CD14-positive monocyte (primary cell): ENCODE results near the gene SPC24. TPM values are rescaled to one million over a fixed set of nuclear protein-coding genes. Genes with fewer than 3 reads are reported as not detected.

Experiments used
- DNase-seq, 3 donors: peaks; one replicate each; pipeline ENCODE4 v3.0.0-alpha.2; 2011 to 2022
- H2AFZ ChIP-seq: 2 replicates; pipeline ENCODE4 v1.6.0; 2012; ENCODE audit warnings: mild to moderate bottlenecking, low read depth, low read length, inconsistent platforms; ENCODE audit not compliant: insufficient read depth, poor library complexity, severe bottlenecking
- H3K27ac ChIP-seq, 2 donors: 1 replicate in 1 of 2; 2 replicates in 1 of 2; pipeline ENCODE4 v1.5.1; 2012 to 2013; ENCODE audit warnings: low read length in 2 of 2, control low read depth in 1 of 2, inconsistent platforms in 1 of 2, low read depth in 1 of 2, mild to moderate bottlenecking in 1 of 2
- H3K27me3 ChIP-seq, 2 donors: one replicate each; pipeline versions ENCODE4 v1.6.0 to v1.6.1; 2011 to 2013; ENCODE audit warnings: low read length in 2 of 2; ENCODE audit not compliant: control insufficient read depth in 2 of 2, insufficient read depth in 2 of 2
- H3K36me3 ChIP-seq, 2 donors: replicated peaks in 1 of 2; 1 replicate in 1 of 2; 2 replicates in 1 of 2; pipeline versions ENCODE4 v1.5.1 to v1.6.1; 2012 to 2013; ENCODE audit warnings: low read length in 2 of 2, control low read depth in 1 of 2, inconsistent platforms in 1 of 2, mild to moderate bottlenecking in 1 of 2; ENCODE audit not compliant: insufficient read depth in 2 of 2, control insufficient read depth in 1 of 2
- H3K4me1 ChIP-seq, 2 donors: 1 replicate in 1 of 2; 2 replicates in 1 of 2; pipeline versions ENCODE4 v1.5.1 to v1.6.1; 2012 to 2013; ENCODE audit warnings: low read length in 2 of 2, control low read depth in 1 of 2, inconsistent platforms in 1 of 2, mild to moderate bottlenecking in 1 of 2, moderate library complexity in 1 of 2; ENCODE audit not compliant: insufficient read depth in 2 of 2, control insufficient read depth in 1 of 2
- H3K4me2 ChIP-seq: replicated peaks from 2 replicates; pipeline ENCODE3; 2012; ENCODE audit warnings: low read length, moderate library complexity, mild to moderate bottlenecking; ENCODE audit not compliant: poor library complexity, severe bottlenecking; ENCODE audit errors: extremely low read depth
- H3K4me3 ChIP-seq, 3 experiments: fragments of 200-600 bp in 1 of 3; sonication (generic) in 1 of 3; replicated peaks in 1 of 3; 1 replicate in 2 of 3; 2 replicates in 1 of 3; pipeline ENCODE4 v1.5.1; 2011 to 2013; ENCODE audit warnings: low read length in 3 of 3, mild to moderate bottlenecking in 3 of 3, control low read depth in 2 of 3, low read depth in 2 of 3, inconsistent platforms in 1 of 3, moderate library complexity in 1 of 3
- H3K79me2 ChIP-seq: 2 replicates; pipeline ENCODE4 v1.6.0; 2012; ENCODE audit warnings: mild to moderate bottlenecking, control low read depth, inconsistent platforms, low read length, moderate library complexity; ENCODE audit not compliant: insufficient read depth
- H3K9ac ChIP-seq: 2 replicates; pipeline ENCODE4 v1.6.0; 2017; ENCODE audit warnings: low read length, mild to moderate bottlenecking; ENCODE audit not compliant: insufficient read depth, poor library complexity, severe bottlenecking
- H3K9me3 ChIP-seq, 2 donors: replicated peaks in 1 of 2; 1 replicate in 1 of 2; 2 replicates in 1 of 2; pipeline versions ENCODE4 v1.5.1 to v1.6.1; 2012 to 2013; ENCODE audit warnings: low read length in 2 of 2, control low read depth in 1 of 2; ENCODE audit not compliant: control insufficient read depth in 1 of 2, insufficient read depth in 1 of 2
- H4K20me1 ChIP-seq: 2 replicates; pipeline ENCODE4 v1.6.0; 2012; ENCODE audit warnings: mild to moderate bottlenecking, low read length, control low read depth, moderate library complexity; ENCODE audit not compliant: insufficient read depth
- H3K27ac Mint-ChIP-seq, 7 donors: one replicate each; pipeline ENCODE4 v1.8.0; 2020; ENCODE audit warnings: mild to moderate bottlenecking in 7 of 7, mixed read lengths in 7 of 7, moderate library complexity in 6 of 7, inconsistent platforms in 2 of 7
- H3K27me3 Mint-ChIP-seq, 3 donors: one replicate each; pipeline ENCODE4 v1.8.0; 2021 to 2022; ENCODE audit warnings: low read depth in 3 of 3, mild to moderate bottlenecking in 3 of 3, mixed read lengths in 3 of 3, moderate library complexity in 3 of 3, inconsistent platforms in 1 of 3
- H3K36me3 Mint-ChIP-seq, 2 donors: one replicate each; pipeline ENCODE4 v1.8.0; 2020; ENCODE audit warnings: mixed read lengths in 2 of 2, inconsistent platforms in 1 of 2, mild to moderate bottlenecking in 1 of 2
- H3K4me1 Mint-ChIP-seq: one replicate; pipeline ENCODE4 v1.8.0; 2020; ENCODE audit warnings: mild to moderate bottlenecking, mixed read lengths
- H3K4me3 Mint-ChIP-seq, 2 donors: one replicate each; pipeline ENCODE4 v1.8.0; 2020; ENCODE audit warnings: mild to moderate bottlenecking in 2 of 2, mixed read lengths in 2 of 2, moderate library complexity in 1 of 2
- H3K9me3 Mint-ChIP-seq, 7 donors: one replicate each; pipeline ENCODE4 v1.8.0; 2020 to 2022; ENCODE audit warnings: mixed read lengths in 7 of 7, mild to moderate bottlenecking in 6 of 7, moderate library complexity in 6 of 7, inconsistent platforms in 2 of 7
- CTCF ChIP-seq: fragments of 200-600 bp; IDR thresholded peaks from one replicate; pipeline ENCODE4 v1.8.0; 2022; ENCODE audit warnings: antibody characterized with exemption, mild to moderate bottlenecking
- WGBS: methylation state at CpG from one replicate; pipeline ENCODE4 v1.1.5; 2013; ENCODE audit warnings: missing lambda C conversion rate; ENCODE audit not compliant: insufficient coverage; 5-methylcytosine and 5-hydroxymethylcytosine counted together
- intact Hi-C, 2 donors: fragments of 100-400 bp; cut with micrococcal nuclease; formaldehyde crosslinking; loops; one replicate each; pipeline versions ENCODE4 v1.15.0 to v1.15.1; 2023
- polyA plus RNA-seq, 3 donors: library from polyadenylated mRNA; depleted of rRNA in 1 of 3; unstranded in 2 of 3; stranded (reverse) in 1 of 3; fragments of 300-500 nt in 2 of 3; fragments of >200 nt in 1 of 3; fragmentation: Illumina TruSeq in 2 of 3; gene quantifications; 1 replicate in 2 of 3; 2 replicates in 1 of 3; pipeline ENCODE4 v1.2.3, GENCODE V29; 2012 to 2021

SPC24 gene
- polyA plus RNA-seq, 3 donors: 0.27 TPM; not detected in 2

GRCh38 chr19:11100049-11100448 is 55.5 kb downstream of the SPC24 start:
- no peak overlapping the region for H3K4me3 ChIP-seq
- H3K27me3 ChIP-seq: no peaks in the 10 kb centered on the region
- TF ChIP-seq CTCF: no peak
- no peak overlapping the region for H3K27ac ChIP-seq
- intact Hi-C loops: no loop called here
- H3K9me3 ChIP-seq: no peaks in the 10 kb centered on the region
- H3K9me3 Mint-ChIP-seq: peaks cover 0 to 5% (median 0%) of the 10 kb centered on the region in 7 donors
- peaks cover 28% of the 10 kb centered on the region for H3K79me2 ChIP-seq
- H3K36me3 ChIP-seq: peaks cover 19 to 45% of the 10 kb centered on the region in 2 donors
- H4K20me1 ChIP-seq: no peaks in the 10 kb centered on the region
- H3K4me2 ChIP-seq: no peak overlapping the region
- H2AFZ ChIP-seq: no peak overlapping the region
- WGBS: 76% methylated on average over 9 of the region's 12 CpGs
- H3K9ac ChIP-seq: no peak overlapping the region
- H3K27me3 Mint-ChIP-seq: peaks cover 0 to 2% (median 1%) of the 10 kb centered on the region in 3 donors
- H3K36me3 Mint-ChIP-seq: peaks cover 48 to 75% of the 10 kb centered on the region in 2 donors
- H3K4me3 Mint-ChIP-seq: no peak overlapping the region
- H3K4me1 Mint-ChIP-seq: peaks cover 18% of the 10 kb centered on the region
- DNase-seq: no peak
- peak overlapping the region in 2 of 7 donors; percentile 77 to 81 for H3K27ac Mint-ChIP-seq
- peaks cover 19 to 24% of the 10 kb centered on the region in 2 donors for H3K4me1 ChIP-seq

DNA sequence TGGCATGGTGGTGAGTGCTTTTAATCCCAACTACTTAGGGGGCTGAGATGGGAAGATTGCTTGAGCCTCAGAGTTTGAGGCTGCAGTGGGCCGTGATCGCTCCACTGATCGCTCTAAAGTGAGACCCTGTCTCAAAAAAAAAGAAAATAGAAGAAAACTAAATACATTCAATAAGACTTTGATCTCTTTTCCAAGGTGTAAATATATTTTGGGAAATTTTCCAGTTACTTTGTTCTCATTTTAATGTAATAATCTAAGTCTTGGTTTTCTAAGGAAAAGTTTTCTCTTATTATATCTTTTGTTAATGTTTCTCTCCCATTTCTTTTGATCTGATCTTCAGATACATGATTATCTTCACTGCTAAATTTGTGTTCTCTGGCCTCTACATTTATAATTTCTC is 56.7 kb downstream of the SPC24 start:
- no peaks in the 10 kb centered on the region for H4K20me1 ChIP-seq
- Mint-ChIP-seq H3K27ac (no peak overlapping the region), H3K4me1 (peaks cover 28% of the 10 kb centered on the region), H3K27me3 (peaks cover 0 to 2% (median 1%) of the 10 kb centered on the region in 3 donors), H3K9me3 (peaks cover 0 to 5% (median 0%) of the 10 kb centered on the region in 7 donors), H3K4me3 (no peak overlapping the region), H3K36me3 (peaks cover 40 to 73% of the 10 kb centered on the region in 2 donors)
- DNase-seq: no peak
- no CpG with 5 or more reads among the region's 3 CpGs for WGBS
- TF ChIP-seq CTCF: no peak
- no peak overlapping the region for H3K4me2 ChIP-seq
- H3K27ac ChIP-seq: no peak overlapping the region
- peaks cover 31 to 36% of the 10 kb centered on the region in 2 donors for H3K4me1 ChIP-seq
- H3K27me3 ChIP-seq: no peaks in the 10 kb centered on the region
- no peak overlapping the region for H3K4me3 ChIP-seq
- H3K9ac ChIP-seq: no peak overlapping the region
- peaks cover 36% of the 10 kb centered on the region for H3K79me2 ChIP-seq
- peaks cover 13 to 36% of the 10 kb centered on the region in 2 donors for H3K36me3 ChIP-seq
- intact Hi-C loops: no loop called here
- no peak overlapping the region for H2AFZ ChIP-seq
- H3K9me3 ChIP-seq: no peaks in the 10 kb centered on the region
